ENCODE results near the gene MYCN. TPM values are rescaled to one million over a fixed set of nuclear protein-coding genes. Genes with fewer than 3 reads are reported as not detected.
"Not testable (repeated sequence)": the region's sequence is repeated elsewhere in the genome, so short reads cannot be mapped to it uniquely, and the experiment has no call there.

The MYCN gene
- total RNA-seq, 1 experiment from 2014 or later: not detected

GRCh38 chr2:15946983-15947382 is 6.6 kb downstream of the MYCN start:
- Histone ChIP-seq H3K4me3 (no peak overlapping the region), H3K36me3 (no peaks in the 10 kb centered on the region), H3K9me3 (no peaks in the 10 kb centered on the region), H3K27me3 (peaks cover 25% of the 10 kb centered on the region)
- DNase-seq: no peak

GRCh38 chr2:15947431-15947830 is 7.1 kb downstream of the MYCN start:
- Histone ChIP-seq H3K27me3 (peaks cover 22% of the 10 kb centered on the region), H3K9me3 (no peaks in the 10 kb centered on the region), H3K36me3 (no peaks in the 10 kb centered on the region), H3K4me3 (no peak overlapping the region)
- DNase-seq: no peak

- DNase-seq: no peak
- no peaks in the 10 kb centered on the region for H3K36me3 ChIP-seq
- no peaks in the 10 kb centered on the region for H3K9me3 ChIP-seq
- H3K4me3 ChIP-seq: no peak overlapping the region
- H3K27me3 ChIP-seq: peaks cover 14% of the 10 kb centered on the region
These were observed 8.3 kb downstream of the MYCN start for GRCh38 chr2:15948704-15948957.

DNA sequence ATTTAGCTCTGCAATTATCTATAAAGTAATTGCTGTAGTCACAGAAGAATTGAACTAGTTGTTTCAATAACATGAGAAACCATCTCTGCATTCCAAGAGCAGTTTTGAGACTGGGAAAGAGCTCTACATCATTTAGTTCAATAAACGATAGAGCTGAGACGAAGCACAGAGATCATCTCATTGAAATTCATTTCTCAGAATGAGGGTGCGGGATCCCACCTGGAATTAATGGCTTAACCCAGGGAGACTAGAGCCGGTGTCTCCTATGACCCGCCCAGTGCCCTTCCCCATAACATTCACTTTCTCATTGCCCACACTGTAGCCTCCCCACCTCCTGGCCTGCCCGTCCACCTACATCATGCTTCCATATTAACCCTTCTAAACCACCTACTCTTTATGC is 8.8 kb downstream of the MYCN start:
- H3K4me3 ChIP-seq: no peak overlapping the region
- no peaks in the 10 kb centered on the region for H3K36me3 ChIP-seq
- DNase-seq: no peak
- no peaks in the 10 kb centered on the region for H3K9me3 ChIP-seq
- peaks cover 10% of the 10 kb centered on the region for H3K27me3 ChIP-seq

DNA sequence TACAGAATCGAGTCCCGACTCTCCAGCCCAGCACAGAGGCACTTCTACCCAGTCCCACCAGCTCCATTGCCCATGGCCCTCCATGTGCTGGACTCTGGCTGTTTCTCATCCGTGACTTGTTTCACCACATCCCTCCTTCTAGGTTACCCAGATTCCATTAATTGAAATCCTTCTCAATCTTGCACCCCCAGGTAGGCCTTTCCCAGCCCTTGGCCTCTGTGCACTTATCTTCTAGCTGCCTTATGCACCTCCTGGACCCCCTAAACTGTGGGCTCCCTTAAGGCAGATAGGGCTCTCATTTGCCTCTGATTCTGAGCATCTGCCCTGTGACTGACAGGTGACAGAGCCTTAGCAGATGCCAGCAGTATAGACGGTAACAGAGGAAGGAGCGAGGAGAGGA is 9.2 kb downstream of the MYCN start:
- Histone ChIP-seq H3K36me3 (no peaks in the 10 kb centered on the region), H3K9me3 (no peaks in the 10 kb centered on the region), H3K27me3 (peaks cover 6% of the 10 kb centered on the region; the same call in 1 of the 2 replicates), H3K4me3 (no peak overlapping the region)
- no peak for DNase-seq

DNA sequence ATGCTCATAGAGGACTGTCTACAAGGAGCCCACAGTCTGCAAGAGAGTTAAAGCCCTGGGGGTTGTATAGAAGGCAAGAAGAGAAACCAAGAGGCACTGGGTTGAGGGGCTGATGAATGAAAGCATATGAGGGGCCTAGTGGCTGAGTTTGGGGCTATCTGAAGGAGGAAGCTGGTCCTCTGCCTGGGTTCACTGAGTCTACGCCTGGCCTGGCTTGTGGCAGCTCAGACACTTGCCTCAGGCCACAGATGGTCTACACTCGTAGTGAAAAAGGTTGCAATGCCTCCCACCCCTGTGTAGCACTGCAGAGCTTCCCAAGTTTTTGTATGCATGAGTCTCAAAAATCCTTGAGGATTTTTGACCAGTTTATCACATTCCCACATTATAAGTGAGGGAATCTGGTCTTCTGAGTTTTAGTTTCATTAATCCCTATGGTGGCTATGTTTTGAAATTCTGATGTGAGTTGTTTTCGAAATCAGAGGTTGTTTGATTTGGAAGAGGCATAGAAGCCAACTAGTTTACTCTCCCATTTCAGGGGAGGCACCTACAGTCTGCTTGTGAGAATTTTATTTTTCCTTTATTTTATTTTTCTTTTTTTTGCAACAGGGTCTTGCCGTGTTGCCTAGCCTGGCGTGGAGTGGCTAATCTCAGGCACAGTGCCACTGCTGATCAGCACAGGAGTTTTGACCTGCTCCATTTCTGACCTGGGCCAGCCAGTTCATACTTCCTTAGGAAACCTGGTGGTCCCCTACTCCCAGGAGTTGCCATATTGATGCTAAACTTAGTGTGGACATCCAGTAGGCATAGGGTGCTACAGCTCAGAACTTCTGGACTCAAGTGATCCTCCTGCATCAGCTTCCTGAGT is 10.0 kb downstream of the MYCN start:
- H3K9me3 ChIP-seq: no peaks in the 10 kb centered on the region
- no peaks in the 10 kb centered on the region for H3K36me3 ChIP-seq
- no peak overlapping the region for H3K4me3 ChIP-seq
- peaks cover 5% of the 10 kb centered on the region; the same call in 1 of the 2 replicates for H3K27me3 ChIP-seq
- no peak for DNase-seq

DNA sequence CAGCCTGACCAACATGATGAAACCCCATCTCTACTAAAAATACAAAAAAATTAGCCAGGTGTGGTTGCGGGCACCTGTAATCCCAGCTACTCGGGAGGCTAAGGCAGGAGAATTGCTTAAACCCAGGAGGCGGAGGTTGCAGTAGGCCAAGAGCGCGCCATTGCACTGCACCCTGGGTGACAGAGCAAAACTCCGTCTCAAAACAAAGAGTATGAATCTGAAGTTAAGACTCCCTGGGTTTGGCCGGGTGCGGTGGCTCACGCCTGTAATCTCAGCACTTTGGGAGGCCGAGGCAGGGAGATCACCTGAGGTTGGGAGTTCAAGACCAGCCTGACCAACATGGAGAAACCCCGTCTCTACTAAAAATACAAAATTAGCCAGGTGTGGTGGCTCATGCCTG is 11.6 kb downstream of the MYCN start:
- H3K27me3 ChIP-seq, DNase-seq, H3K36me3 ChIP-seq, H3K4me3 ChIP-seq, H3K9me3 ChIP-seq: not testable (repeated sequence)

DNA sequence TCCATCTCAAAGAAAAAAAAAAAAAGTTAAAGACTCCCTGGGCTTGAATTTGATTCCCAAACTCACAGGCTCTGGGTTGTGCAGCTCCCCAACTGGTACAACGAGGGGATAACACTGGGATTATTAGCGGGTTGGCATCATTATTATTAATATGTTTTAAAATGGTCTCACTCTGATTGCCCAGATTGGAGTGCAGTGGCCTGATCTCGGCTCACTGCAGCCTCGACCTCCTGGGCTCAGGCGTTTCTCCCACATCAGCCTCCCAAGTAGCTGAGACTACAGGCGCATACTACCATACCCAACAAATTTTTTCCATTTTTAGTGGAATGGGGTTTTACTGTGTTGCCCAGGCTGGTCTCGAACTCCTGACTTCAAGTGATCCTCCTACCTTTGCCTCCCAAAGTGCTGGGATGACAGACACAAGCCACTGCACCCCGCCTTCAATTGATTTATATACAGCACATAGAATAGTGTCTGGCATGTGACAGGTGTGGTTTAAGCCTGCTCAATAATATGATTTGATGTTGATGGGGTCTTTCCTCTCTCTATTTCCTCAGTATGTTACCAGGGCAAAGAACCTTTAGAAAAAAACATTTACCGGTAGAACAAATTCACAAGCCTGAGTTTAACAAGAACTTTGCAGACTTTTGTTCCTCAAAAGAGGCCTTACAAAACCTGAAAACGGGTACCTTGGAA is 12.2 kb downstream of the MYCN start:
- H3K4me3 ChIP-seq: no peak overlapping the region
- H3K9me3 ChIP-seq: no peaks in the 10 kb centered on the region
- H3K27me3 ChIP-seq: 0 out of 2 replicates have a peak, but pooled peaks cover under 1% of the 10 kb centered on the region
- no peaks in the 10 kb centered on the region for H3K36me3 ChIP-seq
- no peak for DNase-seq

- H3K4me3 ChIP-seq: no peak overlapping the region
- no peaks in the 10 kb centered on the region for H3K9me3 ChIP-seq
- H3K36me3 ChIP-seq: no peaks in the 10 kb centered on the region
- no peaks in the 10 kb centered on the region for H3K27me3 ChIP-seq
- DNase-seq: no peak
These were observed 12.8 kb downstream of the MYCN start for GRCh38 chr2:15953147-15953630.

DNA sequence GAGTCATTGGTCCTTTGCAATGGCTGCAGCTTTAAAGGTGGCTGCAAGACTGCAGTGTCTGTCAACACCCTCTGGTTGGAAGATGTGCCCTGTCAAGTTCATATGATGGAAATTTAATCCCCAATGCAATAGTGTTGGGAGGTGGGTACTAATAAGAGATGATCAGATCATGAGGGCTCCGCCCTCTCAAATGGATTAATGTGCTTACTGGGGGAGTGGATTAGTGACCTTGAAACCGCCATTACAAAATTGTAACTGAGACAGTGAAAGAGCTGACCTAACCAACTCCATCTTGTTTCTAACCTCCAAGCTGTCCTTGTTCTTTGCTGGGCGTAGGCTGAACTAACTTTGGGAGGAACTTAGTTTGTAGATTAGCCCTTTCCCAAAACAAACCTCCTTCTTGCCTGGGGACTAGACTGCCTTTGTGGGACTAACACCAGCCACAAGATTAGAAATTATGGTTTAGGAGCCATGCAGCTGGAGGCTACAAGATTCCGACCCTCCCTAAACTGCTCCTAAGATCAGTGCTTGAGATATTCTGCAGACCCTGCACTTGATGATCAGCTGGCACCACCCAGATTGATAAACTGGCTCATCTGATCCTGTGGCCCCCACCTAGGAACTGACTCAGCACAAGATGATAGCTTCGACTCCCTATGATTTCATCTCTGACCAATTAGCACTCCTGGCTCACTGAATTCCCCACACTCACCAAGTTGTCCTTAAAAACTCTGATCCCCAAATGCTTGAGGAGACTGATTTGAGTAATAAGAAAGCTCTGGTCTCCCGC is 13.7 kb downstream of the MYCN start:
- Histone ChIP-seq H3K4me3 (no peak overlapping the region), H3K9me3 (no peaks in the 10 kb centered on the region), H3K27me3 (no peaks in the 10 kb centered on the region), H3K36me3 (no peaks in the 10 kb centered on the region)
- DNase-seq: no peak

DNA sequence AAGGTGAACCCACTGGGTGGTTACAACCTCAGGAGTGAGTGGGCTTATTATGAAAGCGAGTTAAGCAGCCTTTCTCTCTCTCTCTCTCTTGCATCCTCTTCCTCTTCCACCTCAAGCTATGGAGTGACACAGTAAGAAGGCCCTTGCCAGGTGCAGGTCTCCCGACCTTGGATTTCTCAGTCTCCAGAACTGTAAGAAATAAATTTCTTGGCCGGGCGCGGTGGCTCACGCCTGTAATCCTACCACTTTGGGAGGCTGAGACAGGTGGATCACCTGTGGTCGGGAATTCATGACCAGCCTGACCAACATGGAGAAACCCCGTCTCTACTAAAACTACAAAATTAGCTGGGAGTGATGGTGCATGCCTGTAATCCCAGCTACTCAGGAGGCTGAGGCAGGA is 14.4 kb downstream of the MYCN start:
- H3K9me3 ChIP-seq: no peaks in the 10 kb centered on the region
- H3K27me3 ChIP-seq: no peaks in the 10 kb centered on the region
- no peak for DNase-seq
- no peak overlapping the region for H3K4me3 ChIP-seq
- no peaks in the 10 kb centered on the region for H3K36me3 ChIP-seq

- Histone ChIP-seq H3K27me3 (no peaks in the 10 kb centered on the region), H3K36me3 (no peaks in the 10 kb centered on the region), H3K4me3 (no peak overlapping the region), H3K9me3 (no peaks in the 10 kb centered on the region)
- no peak for DNase-seq
These were observed 15.1 kb downstream of the MYCN start for GRCh38 chr2:15955232-15955988.

- H3K36me3 ChIP-seq: no peaks in the 10 kb centered on the region
- DNase-seq: no peak
- no peaks in the 10 kb centered on the region for H3K9me3 ChIP-seq
- no peaks in the 10 kb centered on the region for H3K27me3 ChIP-seq
- no peak overlapping the region for H3K4me3 ChIP-seq
These were observed 15.9 kb downstream of the MYCN start for GRCh38 chr2:15956230-15956629.

DNA sequence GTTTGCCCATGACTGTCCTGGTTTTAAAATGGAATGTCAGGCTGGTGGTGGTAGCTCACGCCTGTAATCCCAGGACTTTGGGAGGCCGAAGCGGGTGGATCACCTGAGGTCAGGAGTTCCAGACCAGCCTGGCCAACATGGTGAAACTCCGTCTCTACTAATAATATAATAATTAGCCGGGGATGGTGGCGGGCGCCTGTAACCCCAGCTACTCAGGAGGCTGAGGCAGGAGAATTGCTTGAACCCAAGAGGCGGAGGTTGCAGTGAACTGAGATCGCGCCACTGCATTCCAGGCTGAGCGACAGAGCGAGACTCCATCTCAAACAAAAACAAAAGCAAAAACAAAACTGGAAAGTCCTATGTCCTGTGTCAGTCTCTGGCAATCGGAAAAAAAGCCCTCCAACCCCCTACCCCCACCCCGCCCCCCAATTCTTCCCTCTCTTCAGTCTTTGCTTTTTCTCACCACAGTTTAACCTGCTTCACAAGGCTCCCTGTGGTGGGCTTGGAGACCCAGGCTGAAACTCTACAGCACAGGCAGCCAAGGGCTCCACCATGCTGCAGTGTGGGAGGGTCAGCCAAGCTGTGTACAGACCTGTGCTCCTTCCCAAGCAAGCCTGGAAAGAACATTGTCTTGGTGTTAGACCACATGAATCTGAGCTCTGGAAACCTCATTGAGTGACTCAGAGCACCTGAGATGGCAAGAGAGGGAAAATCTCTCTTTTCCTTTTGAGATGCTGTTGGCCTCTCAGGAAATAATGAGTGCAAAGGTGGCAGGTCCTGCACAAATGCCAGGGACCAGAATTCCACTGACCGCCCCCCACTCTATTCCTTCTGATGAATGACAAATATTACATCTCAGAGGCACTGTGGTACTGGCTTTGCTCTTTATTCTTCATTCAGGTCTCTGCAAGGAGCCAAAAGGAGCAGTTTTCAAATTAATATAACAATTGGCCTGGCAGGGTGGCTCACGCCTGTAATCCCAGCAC is 16.7 kb downstream of the MYCN start:
- H3K9me3 ChIP-seq: no peaks in the 10 kb centered on the region
- no peaks in the 10 kb centered on the region for H3K36me3 ChIP-seq
- no peak overlapping the region for H3K4me3 ChIP-seq
- H3K27me3 ChIP-seq: no peaks in the 10 kb centered on the region
- DNase-seq: no peak

GRCh38 chr2:15957881-15958713 is 17.7 kb downstream of the MYCN start:
- Histone ChIP-seq H3K27me3 (no peaks in the 10 kb centered on the region), H3K9me3 (no peaks in the 10 kb centered on the region), H3K36me3 (no peaks in the 10 kb centered on the region), H3K4me3 (no peak overlapping the region)
- DNase-seq: no peak
